NCI-H146 (cell line): ENCODE data around the gene BCAS1.

Source experiments
- DNase-seq: peaks from one replicate; lab custom pipeline; 2025; lab: John Stamatoyannopoulos, UW

BCAS1 gene

GRCh38 chr20:53904261-53904660 lies 166.1 kb downstream of the BCAS1 start:
- DNase-seq, result no peak

DNA sequence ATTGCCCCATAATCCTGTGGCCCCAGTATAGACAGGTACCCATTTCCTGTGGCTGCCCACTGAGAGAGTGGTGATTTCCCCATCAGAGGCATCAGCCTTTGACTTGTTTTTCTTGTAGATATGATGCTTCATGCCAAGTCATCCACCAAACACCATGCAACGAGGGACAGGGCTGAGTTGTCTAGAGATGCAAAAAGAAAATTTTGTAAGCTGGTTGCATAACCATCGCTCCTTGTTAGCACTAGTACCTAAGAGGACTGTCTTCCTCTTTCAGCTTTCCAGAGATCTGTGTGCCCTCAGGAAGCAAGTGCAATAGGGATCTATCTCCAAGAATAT lies 166.8 kb downstream of the BCAS1 start:
- DNase-seq, result no peak

- DNase-seq, result no peak
These were observed 167.3 kb downstream of the BCAS1 start for GRCh38 chr20:53902968-53903651.

DNA sequence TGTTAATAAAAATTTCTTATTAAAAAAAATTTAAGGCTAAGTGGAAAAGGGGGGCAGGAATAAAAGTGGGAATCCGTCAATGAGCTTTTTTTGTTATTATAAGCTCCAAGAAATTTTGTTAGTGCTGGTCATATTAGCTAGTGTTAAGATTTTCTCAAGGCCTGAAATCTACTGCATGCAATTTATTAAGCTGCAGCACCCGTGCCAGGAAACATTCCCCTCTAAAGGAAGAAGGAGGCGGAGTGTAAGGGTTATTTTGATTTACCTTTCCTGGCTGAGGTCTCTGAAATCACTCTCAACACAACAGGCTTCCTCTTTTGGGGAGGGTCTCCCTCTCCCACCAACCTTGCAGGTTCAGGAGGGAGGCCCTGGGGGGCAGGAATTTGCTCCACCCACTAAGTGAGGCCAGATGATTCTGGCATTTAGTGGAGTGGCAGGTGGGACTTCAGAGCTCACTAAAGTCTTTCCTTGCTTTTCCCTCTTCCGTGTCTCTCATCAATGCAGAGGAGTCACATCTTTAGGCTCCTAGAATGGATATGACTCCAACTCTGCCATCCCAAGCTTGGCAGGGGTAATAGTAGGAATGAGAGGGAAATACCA lies 168.8 kb downstream of the BCAS1 start:
- DNase-seq, result no peak

GRCh38 chr20:53901064-53901463 lies 169.3 kb downstream of the BCAS1 start:
- DNase-seq, result no peak

DNA sequence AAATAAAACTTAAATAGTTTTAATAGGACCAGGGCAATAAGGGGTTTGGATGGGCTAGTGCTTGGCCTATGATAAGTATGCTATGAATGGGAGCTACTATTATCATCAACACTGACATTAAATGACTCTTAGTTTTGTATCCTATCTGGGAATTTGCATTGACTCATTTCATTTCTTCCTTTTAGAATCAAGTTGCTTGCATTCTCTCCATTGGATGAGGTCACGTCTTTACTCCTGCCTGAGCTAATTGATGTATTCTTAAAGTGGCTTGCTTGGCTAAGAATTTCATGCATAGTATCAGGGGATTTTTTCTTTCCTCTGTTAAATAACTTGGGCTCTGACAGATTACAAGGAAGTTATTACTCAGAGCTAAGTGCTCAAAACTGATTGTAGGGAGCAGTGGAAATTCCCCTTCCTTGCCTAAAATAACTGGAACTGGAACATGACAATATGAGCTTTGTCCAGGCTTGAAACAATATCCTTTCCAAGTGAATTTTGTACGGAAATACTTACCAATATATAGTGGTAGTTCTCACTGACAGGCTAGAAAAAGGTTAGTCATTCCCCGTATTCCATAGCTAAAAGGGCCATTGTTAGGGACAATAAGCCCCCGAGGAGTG lies 169.9 kb downstream of the BCAS1 start:
- DNase-seq, result no peak

- no peak for DNase-seq
These were observed 170.8 kb downstream of the BCAS1 start for GRCh38 chr20:53899351-53900167.

DNA sequence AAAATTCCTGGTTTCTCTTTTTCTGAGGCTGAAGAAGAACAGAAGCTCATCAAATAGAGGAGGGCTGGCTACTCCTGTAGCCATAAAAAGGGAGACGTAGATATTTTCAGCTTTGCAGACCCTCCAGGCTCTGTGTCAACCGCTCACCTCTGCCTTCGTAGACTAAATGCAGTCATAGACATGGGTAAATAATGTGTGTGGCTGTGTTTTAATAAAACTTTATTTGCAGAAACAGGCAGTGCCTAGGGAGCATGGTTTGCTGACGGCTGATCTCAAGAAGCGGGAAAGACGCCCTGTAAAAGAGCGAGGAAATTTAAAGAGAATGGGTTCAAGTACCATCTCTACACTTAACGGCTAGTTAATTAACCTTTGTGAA lies 171.8 kb downstream of the BCAS1 start:
- DNase-seq, result no peak

DNA sequence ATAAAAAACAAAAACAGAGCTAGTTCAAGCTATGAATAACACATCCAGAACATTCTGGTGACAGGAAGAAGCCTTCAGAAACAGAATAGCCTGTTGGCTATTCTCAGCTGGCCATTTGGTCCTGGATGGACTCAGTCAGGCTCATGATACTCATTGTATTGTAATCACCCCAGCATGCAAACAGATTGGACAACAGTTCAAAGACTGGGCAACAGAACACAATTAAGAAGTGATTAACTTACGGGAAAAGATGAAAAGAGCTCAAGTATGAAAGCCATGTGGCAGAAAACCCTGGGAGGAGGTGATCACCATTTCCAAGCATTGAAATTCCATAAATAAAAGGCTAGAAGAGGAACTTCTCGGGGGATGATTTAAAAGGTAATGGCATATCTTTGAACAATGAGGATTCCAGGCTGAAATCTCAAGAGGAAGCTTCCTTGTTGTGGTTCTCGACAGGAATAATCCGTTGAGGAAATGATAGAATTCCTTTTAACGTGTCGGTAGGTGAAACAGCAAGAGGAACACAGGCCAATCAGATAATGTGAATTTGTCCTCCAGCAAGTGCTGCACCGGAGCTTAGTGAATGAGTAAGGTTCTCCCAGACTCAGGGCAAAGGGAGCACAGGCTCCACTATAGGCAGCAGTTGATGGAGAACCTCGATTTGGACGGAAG lies 172.4 kb downstream of the BCAS1 start:
- DNase-seq, result no peak

- no peak for DNase-seq
These were observed 173.7 kb downstream of the BCAS1 start for GRCh38 chr20:53896647-53897046.

DNA sequence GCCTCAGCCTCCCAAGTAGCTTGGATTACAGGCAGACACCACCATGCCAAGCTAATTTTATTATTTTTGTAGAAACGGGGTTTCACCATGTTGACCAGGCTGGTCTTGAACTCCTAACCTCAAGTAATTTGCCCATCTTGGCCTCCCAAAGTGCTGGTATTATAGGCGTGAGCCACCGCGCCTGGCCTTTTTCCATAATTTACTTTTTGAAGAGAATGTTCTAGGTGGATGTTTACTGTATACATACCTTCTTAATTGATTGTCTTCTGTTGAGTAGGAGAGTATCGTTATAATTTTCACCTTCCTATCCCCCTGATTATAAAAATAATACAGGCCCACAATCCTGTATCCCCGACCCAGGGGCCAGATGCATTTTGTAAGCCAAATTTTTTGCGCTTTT lies 174.4 kb downstream of the BCAS1 start:
- no peak for DNase-seq

DNA sequence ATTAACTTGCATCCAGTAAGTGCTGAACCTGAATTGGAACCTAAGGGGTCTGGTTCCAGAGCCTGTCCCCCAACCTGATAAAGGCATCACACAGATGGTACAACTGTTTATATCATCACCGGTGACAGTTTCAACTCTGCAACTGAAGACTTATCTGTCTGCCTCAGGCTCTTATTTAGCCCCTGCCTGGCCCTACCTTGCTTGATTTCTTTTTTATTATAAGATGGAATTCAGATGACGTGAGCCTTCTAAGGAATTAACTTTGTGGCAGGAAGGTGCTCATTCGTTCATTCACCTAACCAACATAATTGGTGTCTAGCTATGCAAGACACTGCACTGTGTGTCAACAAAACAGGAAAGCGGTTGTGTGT lies 175.0 kb downstream of the BCAS1 start:
- no peak for DNase-seq

GRCh38 chr20:53894707-53895384 lies 175.5 kb downstream of the BCAS1 start:
- no peak for DNase-seq
